MM.1S (cell line): ENCODE measurements around the gene TMEM72.

Experiments used
- DNase-seq: peaks from one replicate; pipeline ENCODE4 v3.0.0-alpha.2; 2015
- H2AFZ ChIP-seq: fragments of 300-600 bp; sonication (generic); 2 replicates; pipeline ENCODE4 v1.6.0; 2016; ENCODE audit warnings: antibody characterized with exemption, low read length
- H3F3A ChIP-seq: fragments of 300-600 bp; sonication (generic); 2 replicates; pipeline ENCODE4 v1.6.1; 2016; ENCODE audit warnings: mild to moderate bottlenecking, antibody characterized with exemption, low read length, moderate library complexity, mixed read lengths; ENCODE audit not compliant: insufficient read depth
- H3K27ac ChIP-seq: fragments of 300-600 bp; sonication (generic); 2 replicates; pipeline ENCODE4 v1.5.1; 2016; ENCODE audit warnings: mild to moderate bottlenecking, low read length
- H3K27me3 ChIP-seq: fragments of 300-600 bp; sonication (generic); replicated peaks from 2 replicates; pipeline ENCODE4 v1.6.0; 2016; ENCODE audit warnings: low read length; ENCODE audit not compliant: insufficient read depth
- H3K36me3 ChIP-seq: fragments of 300-600 bp; sonication (generic); replicated peaks from 2 replicates; pipeline ENCODE4 v1.6.1; 2016; ENCODE audit warnings: mild to moderate bottlenecking, low read length, mixed read lengths; ENCODE audit not compliant: insufficient read depth
- H3K4me1 ChIP-seq: fragments of 300-600 bp; sonication (generic); 2 replicates; pipeline ENCODE4 v1.6.1; 2016; ENCODE audit warnings: low read length, mixed read lengths
- H3K4me2 ChIP-seq: fragments of 300-600 bp; sonication (generic); 2 replicates; pipeline ENCODE4 v1.6.0; 2016; ENCODE audit warnings: low read depth, low read length
- H3K4me3 ChIP-seq: fragments of 300-600 bp; sonication (generic); 2 replicates; pipeline ENCODE4 v1.5.1; 2016; ENCODE audit warnings: low read length, mixed read lengths
- H3K79me2 ChIP-seq: fragments of 300-600 bp; sonication (generic); 2 replicates; pipeline ENCODE4 v1.6.1; 2016; ENCODE audit warnings: mixed run types, low read length, mixed read lengths
- H3K9ac ChIP-seq: fragments of 300-600 bp; sonication (generic); 2 replicates; pipeline ENCODE4 v1.6.1; 2016; ENCODE audit warnings: low read length, mixed read lengths
- H3K9me2 ChIP-seq: fragments of 300-600 bp; sonication (generic); replicated peaks from 2 replicates; pipeline ENCODE4 v1.6.1; 2016; ENCODE audit warnings: mild to moderate bottlenecking, low read length, mixed read lengths; ENCODE audit not compliant: insufficient read depth
- H3K9me3 ChIP-seq: fragments of 300-600 bp; sonication (generic); replicated peaks from 2 replicates; pipeline ENCODE4 v1.6.1; 2016; ENCODE audit warnings: mild to moderate bottlenecking, low read length, mixed read lengths; ENCODE audit not compliant: insufficient read depth
- H4K20me1 ChIP-seq: fragments of 300-600 bp; sonication (generic); 2 replicates; pipeline ENCODE4 v1.6.1; 2016; ENCODE audit warnings: mild to moderate bottlenecking, low read length, moderate library complexity, mixed read lengths; ENCODE audit not compliant: insufficient read depth
- CTCF ChIP-seq: fragments of 300-600 bp; sonication (generic); IDR thresholded peaks from 2 replicates; pipeline ENCODE4 v1.5.1; 2016; ENCODE audit warnings: antibody characterized with exemption, low read length, mixed read lengths
- EZH2 ChIP-seq: fragments of 300-600 bp; sonication (generic); optimal IDR thresholded peaks from 2 replicates; pipeline ENCODE3; 2017; ENCODE audit warnings: low read depth, mild to moderate bottlenecking, antibody characterized with exemption, low read length, mixed read lengths
- EZH2phosphoT487 ChIP-seq: fragments of 300-600 bp; sonication (generic); IDR thresholded peaks from 2 replicates; pipeline ENCODE4 v1.6.1; 2018; ENCODE audit warnings: antibody characterized with exemption, low read length

Gene TMEM72

GRCh38 chr10:44910602-44911001, 535 bp upstream of the TMEM72 start:
- no peak for DNase-seq
- H3K79me2 ChIP-seq = no peaks in the 10 kb centered on the region
- no peak for TF ChIP-seq EZH2

GRCh38 chr10:44911951-44912350, 814 bp downstream of the TMEM72 start:
- no peak overlapping the region for H3K4me3 ChIP-seq
- no peaks in the 10 kb centered on the region for H3K9me3 ChIP-seq
- no peak for DNase-seq
- no peaks in the 10 kb centered on the region for H3K36me3 ChIP-seq
- TF ChIP-seq CTCF (no peak), EZH2 (no peak), EZH2phosphoT487 (no peak)
- H3K4me2 ChIP-seq = no peak overlapping the region
- no peak overlapping the region for H2AFZ ChIP-seq
- no peaks in the 10 kb centered on the region for H3K27me3 ChIP-seq
- H3K79me2 ChIP-seq = no peaks in the 10 kb centered on the region
- H3K9ac ChIP-seq = no peak overlapping the region
- no peaks in the 10 kb centered on the region for H4K20me1 ChIP-seq
- H3K27ac ChIP-seq = no peak overlapping the region
- no peaks in the 10 kb centered on the region for H3K9me2 ChIP-seq
- H3F3A ChIP-seq = no peaks in the 10 kb centered on the region
- H3K4me1 ChIP-seq = peaks cover 14% of the 10 kb centered on the region

More at GRCh38 chr10:44910602-44911001, 535 bp upstream of the TMEM72 start:
- Histone ChIP-seq H3K36me3 (no peaks in the 10 kb centered on the region), H3F3A (no peaks in the 10 kb centered on the region), H3K27ac (no peak overlapping the region), H4K20me1 (no peaks in the 10 kb centered on the region), H3K4me1 (peaks cover 14% of the 10 kb centered on the region), H3K27me3 (no peaks in the 10 kb centered on the region), H3K9me2 (no peaks in the 10 kb centered on the region), H3K4me2 (no peak overlapping the region), H3K9ac (no peak overlapping the region), H3K9me3 (no peaks in the 10 kb centered on the region), H2AFZ (no peak overlapping the region), H3K4me3 (no peak overlapping the region)

- Histone ChIP-seq H3K9me3 (no peaks in the 10 kb centered on the region), H4K20me1 (no peaks in the 10 kb centered on the region), H3K4me2 (peak overlapping the region; percentile 4; the same call in 1 of the 2 replicates), H3K36me3 (no peaks in the 10 kb centered on the region), H2AFZ (peak overlapping the region; percentile 9; the same call in 1 of the 2 replicates), H3K9me2 (no peaks in the 10 kb centered on the region), H3K27ac (peak overlapping the region; percentile 2; the same call in 1 of the 2 replicates), H3K9ac (no peak overlapping the region), H3K4me3 (no peak overlapping the region), H3K4me1 (peaks cover 14% of the 10 kb centered on the region), H3K27me3 (no peaks in the 10 kb centered on the region), H3F3A (no peaks in the 10 kb centered on the region), H3K79me2 (no peaks in the 10 kb centered on the region)
- DNase-seq = peak; percentile 51
- no peak for TF ChIP-seq CTCF
- TF ChIP-seq EZH2phosphoT487 = no peak
- TF ChIP-seq EZH2 = no peak
Measured at GRCh38 chr10:44913350-44914081, 2.4 kb downstream of the TMEM72 start.

- H3K4me2 ChIP-seq = no peak overlapping the region
- peaks cover 14% of the 10 kb centered on the region for H3K4me1 ChIP-seq
Measured at GRCh38 chr10:44914891-44915290, 3.8 kb downstream of the TMEM72 start.

More at GRCh38 chr10:44914891-44915290, 3.8 kb downstream of the TMEM72 start:
- Histone ChIP-seq H3K9me3 (no peaks in the 10 kb centered on the region), H3K79me2 (no peaks in the 10 kb centered on the region), H2AFZ (no peak overlapping the region), H3K9ac (no peak overlapping the region), H3F3A (no peaks in the 10 kb centered on the region), H3K36me3 (no peaks in the 10 kb centered on the region), H3K27ac (no peak overlapping the region), H3K4me3 (no peak overlapping the region), H3K9me2 (no peaks in the 10 kb centered on the region), H4K20me1 (no peaks in the 10 kb centered on the region), H3K27me3 (no peaks in the 10 kb centered on the region)
- no peak for DNase-seq
- no peak for TF ChIP-seq CTCF
- TF ChIP-seq EZH2phosphoT487 = no peak
- no peak for TF ChIP-seq EZH2
